Hematopoietic multipotent progenitor cell treated with erythropoietin and hydrocortisone succinate and interleukin-3 and kit ligand, for 6 days (in vitro differentiated cells): Measurements from ENCODE around the gene FARS2.
"Not testable (repeated sequence)": the region's sequence is repeated elsewhere in the genome, so short reads cannot be mapped to it uniquely, and the experiment has no call there.

Experiments
- DNase-seq: peaks from one replicate; pipeline ENCODE4 v3.0.0-alpha.2; 2015

Gene FARS2

DNA sequence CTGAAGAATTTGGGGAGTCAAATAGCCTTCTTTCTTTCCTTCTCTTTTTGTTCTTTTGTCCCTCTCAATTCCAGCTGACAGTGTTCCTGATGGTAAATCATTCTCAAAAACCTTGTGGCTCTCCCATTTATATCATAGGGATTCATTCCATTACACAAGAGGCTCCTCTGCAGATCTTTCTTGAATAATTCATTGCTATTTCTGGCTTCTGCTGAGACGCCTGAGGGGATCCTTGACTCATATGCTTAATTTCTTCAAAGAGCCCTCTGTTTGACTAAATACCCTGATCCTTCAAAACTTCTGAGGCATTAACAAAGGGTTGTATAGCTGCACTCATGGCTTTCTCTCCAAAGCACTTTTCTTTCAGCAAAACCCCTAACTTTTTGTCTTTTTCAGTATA lies 289.3 kb downstream of the FARS2 start:
- no peak for DNase-seq

DNA sequence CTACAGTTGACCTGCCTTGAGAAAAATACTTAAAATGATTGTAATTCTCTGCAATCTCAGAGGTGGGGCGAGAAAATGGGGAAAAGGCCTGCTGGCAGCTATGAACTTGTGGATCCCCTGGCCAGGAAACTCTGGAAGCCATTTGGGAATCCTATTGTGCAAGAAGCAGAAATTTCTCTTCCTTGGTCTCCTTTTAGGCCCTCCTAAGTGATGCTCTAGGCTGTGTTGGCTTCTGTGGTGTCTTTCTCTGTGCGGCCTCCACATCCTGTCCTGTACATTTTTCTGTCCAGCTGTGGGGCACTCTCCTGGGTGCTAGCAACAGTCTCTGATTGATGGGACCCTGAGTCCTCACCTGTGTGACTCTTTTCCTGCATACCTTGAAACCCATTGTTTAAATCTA lies 290.9 kb downstream of the FARS2 start:
- no peak for DNase-seq

- no peak for DNase-seq
These were observed 292.5 kb downstream of the FARS2 start for GRCh38 chr6:5553767-5554166.

- no peak for DNase-seq
These were observed 292.9 kb downstream of the FARS2 start for GRCh38 chr6:5554226-5554625.

DNA sequence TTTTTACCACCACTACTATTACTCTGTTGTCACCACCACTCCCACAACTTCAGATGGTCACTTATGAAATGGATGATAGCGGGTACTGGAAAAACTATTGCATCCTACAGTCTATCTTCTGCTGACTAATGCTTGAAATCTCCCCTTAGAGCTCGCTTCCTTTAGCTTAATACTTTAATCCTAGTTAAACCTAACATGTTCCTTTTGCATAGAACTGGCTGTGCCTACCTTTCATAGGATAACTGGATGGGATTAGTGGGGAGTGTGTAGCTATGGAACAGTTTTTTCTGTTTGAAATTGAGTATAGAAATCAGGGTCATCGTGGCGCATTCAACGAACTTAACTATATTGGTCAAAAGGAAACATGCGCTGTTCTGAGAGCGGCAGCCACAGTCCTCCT lies 294.7 kb downstream of the FARS2 start:
- no peak for DNase-seq

- no peak for DNase-seq
These were observed 296.2 kb downstream of the FARS2 start for GRCh38 chr6:5557506-5557905.

DNA sequence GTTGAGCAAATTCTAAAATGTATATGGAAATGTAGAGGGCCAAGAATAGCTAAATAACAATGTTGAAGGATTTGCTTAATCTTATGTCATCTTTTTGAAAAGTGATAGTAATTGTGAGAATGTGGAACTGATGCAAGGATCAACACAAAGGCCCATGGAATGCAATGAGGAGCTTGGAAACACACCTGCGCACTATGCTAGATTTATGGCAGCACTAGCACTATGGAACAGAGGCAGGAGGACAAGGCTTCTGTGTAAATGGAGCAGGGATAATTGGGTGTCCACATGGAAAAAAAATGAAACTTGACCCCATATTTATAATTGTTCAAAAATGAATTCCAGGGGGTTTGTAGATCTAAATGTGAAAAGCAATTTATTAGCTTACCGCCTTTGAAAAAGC lies 298.3 kb downstream of the FARS2 start:
- no peak for DNase-seq

DNA sequence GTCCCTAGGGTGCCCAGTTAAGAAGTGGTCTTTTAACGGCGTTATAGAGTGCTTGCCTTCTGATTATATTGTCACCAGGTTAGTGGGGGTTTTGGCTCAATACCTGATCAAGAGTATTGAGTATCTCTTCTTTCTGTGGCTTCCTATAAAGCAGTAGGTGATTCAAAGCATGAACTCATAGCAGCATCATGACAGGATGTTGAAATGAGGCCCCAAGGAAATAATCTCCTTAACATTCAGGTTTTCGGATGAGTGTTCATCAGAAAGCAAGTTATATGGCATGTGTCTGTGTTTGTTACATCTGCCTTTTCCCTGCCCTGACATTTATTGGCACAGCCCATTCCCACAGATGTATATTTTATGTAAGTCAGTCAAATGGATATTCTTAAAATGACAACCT lies 301.0 kb downstream of the FARS2 start:
- no peak for DNase-seq

GRCh38 chr6:5563086-5563485 lies 301.8 kb downstream of the FARS2 start:
- no peak for DNase-seq

DNA sequence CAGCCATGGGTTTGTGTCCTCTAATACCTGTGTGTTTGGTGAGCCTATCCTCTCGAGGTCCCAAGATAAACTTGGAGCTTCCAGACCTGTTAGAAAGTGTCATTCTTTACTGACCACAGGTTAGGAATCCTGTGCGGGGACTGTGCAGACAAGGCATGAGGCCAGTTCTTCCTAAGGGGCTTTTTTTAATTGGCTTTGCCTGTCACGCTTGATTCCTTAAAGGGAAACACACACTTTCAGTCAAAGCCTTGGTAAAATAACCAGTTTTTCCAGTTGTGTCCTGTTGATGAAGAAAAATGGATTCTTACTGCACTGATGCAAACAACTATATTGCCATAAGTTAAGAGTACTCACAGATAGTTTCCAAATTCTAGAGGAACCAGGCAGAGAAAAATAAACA lies 303.4 kb downstream of the FARS2 start:
- DNase-seq, result not testable (repeated sequence)

GRCh38 chr6:5565971-5566370 lies 304.7 kb downstream of the FARS2 start:
- DNase-seq, result no peak

- DNase-seq, result no peak
These were observed 305.4 kb downstream of the FARS2 start for GRCh38 chr6:5566718-5567117.

GRCh38 chr6:5567352-5567751 lies 306.0 kb downstream of the FARS2 start:
- DNase-seq, result peak; percentile 16

DNA sequence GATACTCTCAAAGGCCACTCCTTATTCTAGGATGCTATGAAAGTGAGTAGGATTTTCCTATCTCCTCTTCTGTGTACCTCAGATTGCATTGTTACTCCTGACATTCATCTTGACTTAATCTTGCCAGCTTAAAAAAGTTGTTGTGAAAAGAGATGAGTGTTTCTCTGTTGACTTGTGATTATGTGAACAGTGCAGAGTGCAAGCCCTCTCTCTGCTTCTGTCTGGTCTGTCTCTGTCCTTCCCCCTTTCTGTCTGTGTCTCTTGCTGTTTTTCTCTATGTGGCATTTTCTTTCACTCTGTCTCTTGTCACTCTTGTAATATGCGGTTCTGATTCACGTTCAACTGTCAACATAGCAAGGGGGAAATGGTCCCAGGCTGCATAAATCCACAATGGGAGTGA lies 306.6 kb downstream of the FARS2 start:
- no peak for DNase-seq

GRCh38 chr6:5569491-5569890 lies 308.2 kb downstream of the FARS2 start:
- DNase-seq, result no peak

GRCh38 chr6:5570641-5571040 lies 309.3 kb downstream of the FARS2 start:
- DNase-seq, result no peak

GRCh38 chr6:5580736-5581581 lies 319.6 kb downstream of the FARS2 start:
- no peak for DNase-seq

GRCh38 chr6:5582762-5583161 lies 321.4 kb downstream of the FARS2 start:
- no peak for DNase-seq

DNA sequence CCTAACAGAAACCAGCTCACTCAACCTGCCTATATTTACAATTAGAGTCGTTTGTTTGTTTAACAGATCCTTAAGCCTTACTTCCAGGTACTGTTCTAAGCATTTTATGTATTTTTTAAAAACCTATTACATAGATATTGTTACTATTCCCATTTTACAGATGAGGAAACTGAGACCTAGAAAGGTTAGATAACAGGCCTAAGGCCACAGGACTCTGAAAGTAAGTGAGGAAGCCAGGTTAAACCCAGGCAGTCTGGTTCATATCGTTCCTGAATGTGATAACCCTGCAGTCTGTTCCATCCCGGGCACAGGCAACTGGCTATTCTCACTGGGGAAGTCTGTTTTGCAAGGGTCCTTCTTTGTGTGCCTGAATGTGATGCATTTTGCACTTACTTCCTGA lies 322.2 kb downstream of the FARS2 start:
- no peak for DNase-seq

GRCh38 chr6:5584078-5584482 lies 322.8 kb downstream of the FARS2 start:
- DNase-seq, result no peak

GRCh38 chr6:5587648-5588047 lies 326.3 kb downstream of the FARS2 start:
- no peak for DNase-seq

GRCh38 chr6:5589422-5590141 lies 328.3 kb downstream of the FARS2 start:
- no peak for DNase-seq

DNA sequence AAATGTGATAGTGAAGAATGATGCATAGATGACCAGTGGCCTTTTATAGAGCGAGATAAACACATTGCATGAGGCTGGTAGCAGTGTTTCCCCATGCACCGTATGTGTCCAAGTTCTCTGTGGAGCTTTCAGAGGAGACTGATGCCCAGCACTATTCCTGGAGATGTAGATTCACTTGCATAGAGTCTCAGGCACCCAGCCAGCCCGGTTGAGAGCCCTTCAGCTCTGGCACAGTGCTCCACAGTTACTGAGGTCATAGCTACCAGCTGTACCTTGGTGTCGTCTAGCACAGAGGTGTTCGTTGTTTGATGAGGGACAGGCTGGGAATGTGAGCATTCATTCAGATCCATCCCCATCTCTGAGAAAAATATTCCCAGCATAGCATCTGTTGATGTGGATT lies 328.9 kb downstream of the FARS2 start:
- no peak for DNase-seq

DNA sequence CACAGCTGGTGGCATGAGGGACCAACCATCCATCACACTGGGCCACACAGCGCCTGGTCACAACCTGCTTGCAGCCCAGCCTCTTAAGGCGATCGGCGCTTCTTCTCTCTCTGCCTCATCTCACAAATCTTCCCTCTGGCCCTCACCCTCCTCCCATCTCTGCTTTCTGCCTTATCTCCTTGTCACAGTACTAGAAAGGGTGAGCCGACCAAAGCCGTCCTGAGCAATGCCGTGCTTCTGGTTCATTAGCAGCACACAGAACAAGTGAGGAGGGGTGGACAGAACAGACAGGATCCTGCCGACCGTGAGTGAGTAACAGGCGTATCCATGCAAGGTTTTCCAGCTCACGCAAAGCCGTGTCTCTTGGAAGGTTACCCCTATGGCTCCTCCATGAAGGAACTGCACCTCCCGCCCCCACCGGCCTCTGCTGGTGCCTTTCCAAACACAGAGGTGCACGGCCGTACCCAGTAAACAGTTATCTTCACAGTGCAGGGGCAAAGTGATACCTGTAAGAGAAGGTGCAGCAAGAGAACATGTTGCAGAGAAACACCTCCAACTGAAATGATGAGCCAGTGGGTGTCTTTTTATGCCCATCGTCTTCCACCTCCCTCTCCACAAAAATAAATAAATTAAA lies 331.7 kb downstream of the FARS2 start:
- peak; percentile 59 for DNase-seq
